ENCODE measurements around the gene HRAS.
A peak's percentile ranks its signal among the peaks of the same experiment; 100 is the strongest.

Gene HRAS

GRCh38 chr11:555780-556661 is 20.6 kb upstream of the HRAS start:
- DNase-seq (ENCODE audit: low read depth) = no peak
- TF ChIP-seq, protein P1, sequence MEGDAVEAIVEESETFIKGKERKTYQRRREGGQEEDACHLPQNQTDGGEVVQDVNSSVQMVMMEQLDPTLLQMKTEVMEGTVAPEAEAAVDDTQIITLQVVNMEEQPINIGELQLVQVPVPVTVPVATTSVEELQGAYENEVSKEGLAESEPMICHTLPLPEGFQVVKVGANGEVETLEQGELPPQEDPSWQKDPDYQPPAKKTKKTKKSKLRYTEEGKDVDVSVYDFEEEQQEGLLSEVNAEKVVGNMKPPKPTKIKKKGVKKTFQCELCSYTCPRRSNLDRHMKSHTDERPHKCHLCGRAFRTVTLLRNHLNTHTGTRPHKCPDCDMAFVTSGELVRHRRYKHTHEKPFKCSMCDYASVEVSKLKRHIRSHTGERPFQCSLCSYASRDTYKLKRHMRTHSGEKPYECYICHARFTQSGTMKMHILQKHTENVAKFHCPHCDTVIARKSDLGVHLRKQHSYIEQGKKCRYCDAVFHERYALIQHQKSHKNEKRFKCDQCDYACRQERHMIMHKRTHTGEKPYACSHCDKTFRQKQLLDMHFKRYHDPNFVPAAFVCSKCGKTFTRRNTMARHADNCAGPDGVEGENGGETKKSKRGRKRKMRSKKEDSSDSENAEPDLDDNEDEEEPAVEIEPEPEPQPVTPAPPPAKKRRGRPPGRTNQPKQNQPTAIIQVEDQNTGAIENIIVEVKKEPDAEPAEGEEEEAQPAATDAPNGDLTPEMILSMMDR (IDR thresholded peaks at IDR 0.05; ENCODE audit: control insufficient read depth, extremely low read depth, insufficient read depth) = no peak
- H3K4me3 ChIP-seq (ENCODE audit: low read depth, low read length) = no peak overlapping the region

DNA sequence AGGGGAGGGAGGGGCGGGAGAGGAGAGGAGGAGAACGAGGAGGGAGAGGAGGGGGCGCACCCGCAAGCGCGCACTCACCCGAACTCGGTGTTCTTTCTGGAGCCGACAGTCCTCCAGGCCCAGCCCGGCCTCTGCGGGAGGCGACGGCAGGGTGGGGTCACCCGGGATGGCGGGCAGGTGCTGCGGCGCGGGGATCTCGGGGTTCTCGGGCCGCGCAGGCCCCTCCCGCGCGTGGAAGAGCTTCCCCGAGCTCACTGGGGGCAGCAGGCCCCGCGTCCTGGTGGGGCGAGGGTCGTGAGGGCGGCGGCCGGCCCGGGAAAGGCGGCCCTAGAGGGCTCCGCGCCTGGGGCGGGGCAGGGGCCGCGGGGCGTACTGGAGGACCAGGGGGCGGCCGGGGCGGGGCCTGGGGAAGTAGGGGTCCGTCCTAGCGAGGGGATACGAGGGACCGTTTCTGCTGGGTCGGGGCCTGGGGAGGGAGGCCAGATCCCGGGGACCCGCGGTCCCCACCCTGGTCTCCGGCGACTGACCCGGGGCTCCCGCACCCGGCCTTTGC is 19.9 kb upstream of the HRAS start:
- no peak for DNase-seq (ENCODE audit: low read depth)
- peak overlapping the region; percentile 40 for H3K4me3 ChIP-seq (ENCODE audit: low read depth, low read length)
- TF ChIP-seq, protein P1 (IDR thresholded peaks at IDR 0.05; ENCODE audit: control insufficient read depth, extremely low read depth, insufficient read depth) = no peak

DNA sequence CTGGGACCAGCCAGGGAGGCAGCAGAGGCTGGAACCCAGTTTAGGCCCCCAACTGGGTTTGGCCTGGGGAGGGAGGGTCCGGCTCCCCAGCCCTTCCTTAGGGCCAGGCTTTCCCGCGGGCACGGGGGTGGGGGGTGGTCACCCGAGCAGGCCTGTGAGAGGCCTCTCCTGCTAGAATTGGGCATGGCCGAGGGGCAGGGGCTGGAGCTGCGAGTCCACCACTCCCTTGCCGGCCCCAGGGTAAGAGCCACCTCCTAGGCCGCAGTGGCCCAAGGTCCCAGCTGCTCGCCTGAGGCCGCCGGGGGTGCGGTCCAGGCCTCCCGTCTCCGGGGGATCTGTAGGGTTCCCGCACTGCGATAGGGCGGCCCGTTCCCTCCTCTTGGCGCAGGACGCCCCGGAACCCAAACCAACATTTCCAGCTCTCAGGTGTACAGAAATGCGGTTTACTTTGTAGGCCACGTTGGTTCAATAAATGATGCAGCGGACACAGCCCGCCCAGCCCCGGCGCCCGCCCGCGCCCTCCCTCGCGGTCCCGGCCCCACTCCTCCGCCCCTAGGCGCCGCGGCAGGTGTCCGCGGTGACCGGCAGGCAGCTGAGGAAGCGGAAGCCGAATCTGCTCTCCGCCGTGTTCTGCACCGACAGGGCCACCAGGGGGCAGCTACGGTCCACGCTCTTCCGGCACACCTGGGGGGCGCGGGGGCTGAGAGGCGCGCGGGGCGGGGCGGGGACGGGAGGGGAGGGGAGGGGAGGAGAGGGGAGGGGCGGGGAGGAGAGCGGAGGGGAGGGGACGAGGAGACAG is 19.3 kb upstream of the HRAS start:
- TF ChIP-seq, protein P1 (IDR thresholded peaks at IDR 0.05; ENCODE audit: control insufficient read depth, extremely low read depth, insufficient read depth) = peak; percentile 93
- DNase-seq (ENCODE audit: low read depth) = peak; percentile 32
- H3K4me3 ChIP-seq (ENCODE audit: low read depth, low read length) = peak overlapping the region; percentile 34; the same call in 1 of the 2 replicates

- no peak for DNase-seq (ENCODE audit: low read depth)
- TF ChIP-seq, protein P1 (IDR thresholded peaks at IDR 0.05; ENCODE audit: control insufficient read depth, extremely low read depth, insufficient read depth) = no peak
- no peak overlapping the region for H3K4me3 ChIP-seq (ENCODE audit: low read depth, low read length)
Observed at GRCh38 chr11:553988-554340, 18.6 kb upstream of the HRAS start.

- TF ChIP-seq, protein P1 (IDR thresholded peaks at IDR 0.05; ENCODE audit: control insufficient read depth, extremely low read depth, insufficient read depth) = no peak
- H3K4me3 ChIP-seq (ENCODE audit: low read depth, low read length) = no peak overlapping the region
- DNase-seq (ENCODE audit: low read depth) = no peak
Observed at GRCh38 chr11:553083-553987, 18.0 kb upstream of the HRAS start.

DNA sequence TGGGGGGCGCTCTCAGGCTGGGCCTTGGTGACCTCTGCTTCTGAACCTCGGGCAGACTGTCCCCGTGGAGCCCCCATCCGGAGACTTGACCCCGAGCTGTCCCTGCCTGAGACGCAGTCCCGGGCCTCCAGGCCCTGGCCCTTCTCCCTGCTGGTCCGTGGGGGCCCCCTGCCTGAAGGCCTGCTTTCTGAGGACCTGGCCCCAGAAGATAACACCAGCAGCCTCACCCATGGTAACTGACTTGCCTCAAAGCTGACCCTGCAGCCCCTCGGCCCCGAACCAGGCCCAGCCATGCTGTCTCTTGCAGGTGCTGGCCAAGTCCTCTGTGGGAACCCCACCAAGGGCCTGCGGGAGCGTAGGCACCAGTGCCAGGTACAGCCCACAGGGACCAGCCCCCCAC is 16.2 kb upstream of the HRAS start:
- H3K4me3 ChIP-seq (ENCODE audit: low read depth, low read length) = no peak overlapping the region
- DNase-seq (ENCODE audit: low read depth) = no peak
- TF ChIP-seq, protein P1 (IDR thresholded peaks at IDR 0.05; ENCODE audit: control insufficient read depth, extremely low read depth, insufficient read depth) = no peak
